HAP-1 (cell line): ENCODE results near the gene PRUNE1.

Experiments used
- DNase-seq, 2 experiments: peaks; one replicate each; pipeline ENCODE4 v3.0.0-alpha.2; 2016 to 2020; ENCODE audit warnings: low spot score in 2 of 2
- H3K27me3 ChIP-seq: fragments of 250-450 bp; sonication (Bioruptor Pico); 2 replicates; pipeline ENCODE4 v1.5.1; 2020; ENCODE audit warnings: low read depth, mild to moderate bottlenecking, moderate library complexity
- H3K36me3 ChIP-seq: fragments of 250-450 bp; sonication (Bioruptor Pico); replicated peaks from 2 replicates; pipeline ENCODE4 v1.5.1; 2020; ENCODE audit warnings: mild to moderate bottlenecking
- H3K4me1 ChIP-seq: fragments of 250-450 bp; sonication (Bioruptor Pico); 2 replicates; pipeline ENCODE4 v1.5.1; 2020; ENCODE audit warnings: mild to moderate bottlenecking
- H3K4me3 ChIP-seq: fragments of 250-450 bp; sonication (Bioruptor Pico); 2 replicates; pipeline ENCODE4 v1.5.1; 2020; ENCODE audit warnings: mild to moderate bottlenecking, moderate library complexity
- H3K9me3 ChIP-seq: fragments of 250-450 bp; sonication (Bioruptor Pico); 2 replicates; pipeline ENCODE4 v1.5.1; 2020; ENCODE audit warnings: mild to moderate bottlenecking, moderate library complexity
- in situ Hi-C: fragments of 300-500 bp; cut with MboI; formaldehyde crosslinking; loops from 3 replicates; pipeline ENCODE4 v1.14.3; 2020; ENCODE audit warnings: low sequenced_read_pairs, inconsistent platforms, mixed read lengths

Gene PRUNE1

GRCh38 chr1:150987924-150988323, 20.3 kb upstream of the PRUNE1 start:
- no peaks in the 10 kb centered on the region for H3K27me3 ChIP-seq
- no peaks in the 10 kb centered on the region for H3K36me3 ChIP-seq
- no peaks in the 10 kb centered on the region for H3K4me1 ChIP-seq
- DNase-seq = no peak
- H3K4me3 ChIP-seq = no peak overlapping the region
- H3K9me3 ChIP-seq = no peaks in the 10 kb centered on the region
- in situ Hi-C loops = no loop called here

GRCh38 chr1:150992626-150993025, 15.6 kb upstream of the PRUNE1 start:
- no peaks in the 10 kb centered on the region for H3K9me3 ChIP-seq
- in situ Hi-C loops = no loop called here
- DNase-seq = no peak

GRCh38 chr1:150994248-150994647, 14.0 kb upstream of the PRUNE1 start:
- H3K9me3 ChIP-seq = no peaks in the 10 kb centered on the region
- no peak overlapping the region for H3K4me3 ChIP-seq
- no peak for DNase-seq
- in situ Hi-C loops = no loop called here
- peaks cover 7% of the 10 kb centered on the region; the same call in 1 of the 2 replicates for H3K36me3 ChIP-seq
- H3K4me1 ChIP-seq = no peaks in the 10 kb centered on the region
- H3K27me3 ChIP-seq = no peaks in the 10 kb centered on the region

More at GRCh38 chr1:150992626-150993025, 15.6 kb upstream of the PRUNE1 start:
- H3K36me3 ChIP-seq = peaks cover 4% of the 10 kb centered on the region; the same call in 1 of the 2 replicates
- H3K4me1 ChIP-seq = no peaks in the 10 kb centered on the region
- H3K4me3 ChIP-seq = no peak overlapping the region
- H3K27me3 ChIP-seq = no peaks in the 10 kb centered on the region

GRCh38 chr1:150995460-150995859, 12.8 kb upstream of the PRUNE1 start:
- Histone ChIP-seq H3K4me3 (no peak overlapping the region), H3K27me3 (no peaks in the 10 kb centered on the region), H3K36me3 (peaks cover 7% of the 10 kb centered on the region; the same call in 1 of the 2 replicates), H3K4me1 (no peaks in the 10 kb centered on the region), H3K9me3 (no peaks in the 10 kb centered on the region)
- in situ Hi-C loops = no loop called here
- DNase-seq = no peak

DNA sequence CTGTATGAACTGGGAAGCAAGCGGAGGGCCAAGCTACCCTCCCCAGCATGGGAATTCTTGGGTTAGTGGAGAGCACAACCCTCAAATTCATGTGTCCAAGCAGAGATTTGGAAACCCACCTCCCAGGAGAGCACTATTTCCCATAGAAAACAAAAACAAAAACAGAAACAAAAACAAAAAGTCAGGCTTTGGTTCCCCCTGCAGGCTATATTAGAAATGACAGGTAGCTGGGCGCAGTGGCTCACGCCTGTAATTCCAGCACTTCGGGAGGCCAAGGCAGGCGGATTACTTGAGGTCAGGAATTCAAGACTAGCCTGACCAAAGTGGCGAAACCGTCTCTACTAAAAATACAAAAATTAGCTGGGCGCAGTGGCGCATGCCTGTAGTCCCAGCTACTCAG, 12.4 kb upstream of the PRUNE1 start:
- no peaks in the 10 kb centered on the region for H3K9me3 ChIP-seq
- no peaks in the 10 kb centered on the region for H3K27me3 ChIP-seq
- H3K4me3 ChIP-seq = no peak overlapping the region
- peak in 1 of 2 experiments; percentile 55 for DNase-seq
- in situ Hi-C loops = no loop called here
- peaks cover 7% of the 10 kb centered on the region; the same call in 1 of the 2 replicates for H3K36me3 ChIP-seq
- H3K4me1 ChIP-seq = no peaks in the 10 kb centered on the region

DNA sequence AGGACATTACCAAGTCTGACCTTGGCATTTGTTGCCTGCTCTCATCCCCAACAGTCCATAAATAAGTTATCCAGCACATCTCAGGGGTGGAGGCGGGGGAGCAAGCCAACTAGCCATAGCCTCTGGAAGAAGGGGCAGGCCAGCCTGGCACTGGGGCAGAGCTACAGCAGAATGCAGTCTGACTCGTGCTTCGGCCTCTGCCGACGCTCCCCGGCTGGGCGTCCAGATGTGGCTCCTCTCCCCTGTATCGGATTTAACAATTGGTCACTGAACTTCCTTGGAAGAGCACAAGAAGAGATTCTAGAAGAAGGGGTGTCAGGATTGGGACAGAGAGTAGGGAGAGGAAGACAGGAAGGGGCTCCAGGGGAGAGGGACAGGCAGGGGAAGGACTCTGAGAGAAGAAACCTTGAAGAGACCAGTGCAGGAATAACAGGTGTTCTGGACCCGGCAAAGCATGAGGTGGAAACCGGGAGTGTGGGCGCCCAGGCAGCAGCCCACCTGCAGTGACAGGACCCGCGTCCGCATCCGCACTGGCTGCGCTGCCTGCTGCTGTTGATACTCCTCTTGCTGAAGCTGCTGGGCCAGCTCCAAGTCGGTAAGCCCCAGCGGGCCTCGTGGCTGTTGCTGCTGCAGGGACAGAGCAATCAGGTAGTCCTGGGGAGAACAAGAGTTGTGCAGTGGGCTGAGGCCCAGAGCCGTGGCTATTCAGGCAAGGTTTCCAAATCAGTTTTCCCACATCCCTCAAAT, 10.9 kb upstream of the PRUNE1 start:
- Histone ChIP-seq H3K27me3 (no peaks in the 10 kb centered on the region), H3K4me1 (no peaks in the 10 kb centered on the region), H3K4me3 (no peak overlapping the region), H3K9me3 (no peaks in the 10 kb centered on the region), H3K36me3 (peaks cover 7% of the 10 kb centered on the region)
- DNase-seq = no peak
- in situ Hi-C loops = no loop called here

- no peaks in the 10 kb centered on the region for H3K9me3 ChIP-seq
- H3K27me3 ChIP-seq = no peaks in the 10 kb centered on the region
- no peak for DNase-seq
- in situ Hi-C loops = no loop called here
- H3K4me3 ChIP-seq = no peak overlapping the region
- peaks cover 7% of the 10 kb centered on the region for H3K36me3 ChIP-seq
- no peaks in the 10 kb centered on the region for H3K4me1 ChIP-seq
Observed at GRCh38 chr1:150997949-150998348, 10.3 kb upstream of the PRUNE1 start.

GRCh38 chr1:150999051-150999674, 9.1 kb upstream of the PRUNE1 start:
- no peaks in the 10 kb centered on the region for H3K9me3 ChIP-seq
- H3K27me3 ChIP-seq = no peaks in the 10 kb centered on the region
- no peak for DNase-seq
- in situ Hi-C loops = no loop called here
- H3K36me3 ChIP-seq = peaks cover 7% of the 10 kb centered on the region
- peaks cover 2% of the 10 kb centered on the region; the same call in 1 of the 2 replicates for H3K4me1 ChIP-seq
- no peak overlapping the region for H3K4me3 ChIP-seq

DNA sequence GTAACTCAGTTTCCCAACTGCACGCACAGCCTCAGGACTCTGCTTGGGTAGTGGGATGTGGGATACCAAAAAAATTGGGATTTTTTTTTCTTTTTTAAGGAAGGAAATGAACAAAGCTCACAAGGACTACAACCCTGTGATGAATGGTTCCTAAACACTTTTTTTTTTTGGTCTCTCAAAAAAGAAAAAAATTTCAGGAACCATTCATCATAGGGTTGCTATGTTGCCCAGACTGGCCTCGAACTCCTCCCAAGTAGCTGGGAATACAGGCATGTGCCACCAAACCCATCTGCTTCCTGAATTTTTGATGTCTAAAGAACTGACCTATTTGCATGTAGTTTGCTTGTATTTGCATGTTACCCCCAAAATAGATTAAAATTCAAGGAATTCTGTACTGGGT, 8.3 kb upstream of the PRUNE1 start:
- H3K27me3 ChIP-seq = no peaks in the 10 kb centered on the region
- in situ Hi-C loops = no loop called here
- DNase-seq = no peak

DNA sequence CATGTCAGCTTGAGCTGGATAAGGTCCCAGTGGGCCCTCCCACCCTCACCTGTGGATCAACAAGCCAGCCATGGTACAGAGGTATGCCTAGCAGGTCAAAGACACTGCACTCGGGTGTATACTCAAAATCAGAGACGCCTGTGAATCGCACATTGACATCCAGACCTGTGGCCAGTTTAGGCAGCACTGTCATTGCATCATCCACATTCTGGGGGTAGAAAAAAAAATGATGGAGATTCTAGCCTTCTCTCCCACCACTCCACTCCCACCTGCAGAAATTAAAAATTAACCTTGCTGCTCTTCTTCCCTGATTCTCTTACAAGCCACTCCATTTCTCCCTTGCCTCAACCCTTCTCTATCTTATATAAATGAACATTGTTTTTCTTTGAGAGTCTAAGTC, 7.8 kb upstream of the PRUNE1 start:
- Histone ChIP-seq H3K27me3 (no peaks in the 10 kb centered on the region), H3K36me3 (peaks cover 7% of the 10 kb centered on the region), H3K4me1 (peaks cover 2% of the 10 kb centered on the region; the same call in 1 of the 2 replicates), H3K9me3 (no peaks in the 10 kb centered on the region), H3K4me3 (no peak overlapping the region)
- in situ Hi-C loops = no loop called here
- DNase-seq = no peak

More for the DNA sequence above, 8.3 kb upstream of the PRUNE1 start:
- Histone ChIP-seq H3K4me1 (peaks cover 2% of the 10 kb centered on the region; the same call in 1 of the 2 replicates), H3K4me3 (no peak overlapping the region), H3K9me3 (no peaks in the 10 kb centered on the region), H3K36me3 (peaks cover 7% of the 10 kb centered on the region)

DNA sequence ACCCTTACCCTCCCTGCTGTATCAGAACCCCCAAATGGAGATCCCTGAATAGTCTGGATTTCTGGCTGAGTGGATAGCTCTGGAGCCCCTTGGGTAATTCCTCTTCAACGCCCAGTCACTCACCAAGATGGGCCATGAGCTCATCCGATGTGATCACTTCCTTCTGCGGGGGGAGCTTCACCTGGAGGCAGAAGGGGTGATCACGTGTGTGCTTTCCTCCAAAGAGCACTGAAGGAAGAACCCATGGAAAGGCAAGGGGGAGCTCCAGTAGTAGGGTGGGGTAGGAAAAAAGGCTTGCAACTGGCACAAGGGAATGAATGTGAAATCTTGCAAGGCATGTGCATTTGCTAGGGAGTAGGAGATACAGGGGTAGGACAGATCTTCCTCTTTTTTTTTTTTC, 6.6 kb upstream of the PRUNE1 start:
- Histone ChIP-seq H3K4me1 (peaks cover 4% of the 10 kb centered on the region), H3K9me3 (no peaks in the 10 kb centered on the region), H3K27me3 (no peaks in the 10 kb centered on the region), H3K4me3 (no peak overlapping the region), H3K36me3 (peaks cover 7% of the 10 kb centered on the region)
- in situ Hi-C loops = no loop called here
- no peak for DNase-seq

GRCh38 chr1:151002051-151002450, 6.2 kb upstream of the PRUNE1 start:
- no peak for DNase-seq
- Histone ChIP-seq H3K9me3 (no peaks in the 10 kb centered on the region), H3K36me3 (peaks cover 7% of the 10 kb centered on the region), H3K4me1 (peaks cover 7% of the 10 kb centered on the region), H3K27me3 (no peaks in the 10 kb centered on the region), H3K4me3 (no peak overlapping the region)
- in situ Hi-C loops = no loop called here

DNA sequence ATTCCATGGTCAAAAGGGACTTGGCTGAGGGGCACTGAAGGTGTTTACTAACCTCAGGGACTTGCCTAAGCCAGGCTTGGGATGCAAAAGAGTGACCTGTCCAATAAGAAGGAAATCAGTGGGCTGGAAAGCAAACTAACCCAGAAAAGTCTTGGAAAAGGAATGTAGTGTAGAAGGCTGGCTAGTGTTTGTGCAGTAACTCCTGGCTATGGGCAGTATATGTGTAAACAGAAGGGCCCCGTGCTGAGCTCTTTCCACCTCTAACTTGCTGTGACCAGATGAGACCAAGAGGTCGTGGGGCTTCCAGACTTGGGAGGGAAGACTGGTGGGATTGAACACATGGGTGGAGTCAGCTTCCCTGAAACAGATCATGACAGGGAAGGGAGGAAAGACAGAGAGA, 5.6 kb upstream of the PRUNE1 start:
- peaks cover 3% of the 10 kb centered on the region for H3K36me3 ChIP-seq
- H3K9me3 ChIP-seq = no peaks in the 10 kb centered on the region
- peaks cover 12% of the 10 kb centered on the region for H3K4me1 ChIP-seq
- no peak for DNase-seq
- H3K27me3 ChIP-seq = no peaks in the 10 kb centered on the region
- in situ Hi-C loops = no loop called here
- H3K4me3 ChIP-seq = no peak overlapping the region

DNA sequence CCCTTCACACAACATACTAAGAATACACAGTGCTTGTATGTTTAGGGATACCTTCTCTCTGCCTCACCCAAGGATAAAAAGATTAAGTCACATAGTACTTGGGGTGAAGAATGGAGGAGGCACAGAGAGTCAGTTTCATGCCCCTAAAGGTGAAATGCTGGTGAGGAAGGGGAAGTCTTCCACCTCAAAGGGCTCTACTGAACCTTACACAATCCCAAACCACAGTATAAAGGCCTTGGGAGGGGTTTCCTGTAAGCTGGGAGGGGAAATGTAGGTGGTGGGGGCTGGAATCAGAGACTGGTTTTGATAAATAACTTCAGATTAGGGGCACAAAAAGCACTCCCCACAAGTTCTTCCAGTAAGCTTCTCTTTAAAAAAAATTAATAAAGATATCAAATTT, 5.1 kb upstream of the PRUNE1 start:
- H3K4me3 ChIP-seq = no peak overlapping the region
- no peak for DNase-seq
- in situ Hi-C loops = no loop called here
- H3K4me1 ChIP-seq = peaks cover 16% of the 10 kb centered on the region
- no peaks in the 10 kb centered on the region for H3K9me3 ChIP-seq
- no peaks in the 10 kb centered on the region; the same call in 1 of the 2 replicates for H3K36me3 ChIP-seq
- H3K27me3 ChIP-seq = no peaks in the 10 kb centered on the region
